ENCODE data around the gene CSF2RB.

The CSF2RB gene

GRCh38 chr22:36938886-36939285, 25.5 kb downstream of the CSF2RB start:
- DNase-seq, result no peak

- no peak for DNase-seq
Measured at GRCh38 chr22:36940676-36941075, 27.2 kb downstream of the CSF2RB start.

- DNase-seq, result no peak
Measured at GRCh38 chr22:36942556-36942955, 29.1 kb downstream of the CSF2RB start.

GRCh38 chr22:36946421-36947158, 33.2 kb downstream of the CSF2RB start:
- DNase-seq, result no peak

GRCh38 chr22:36948273-36949225, 35.1 kb downstream of the CSF2RB start:
- DNase-seq, result no peak

- no peak for DNase-seq
Measured at GRCh38 chr22:36950797-36951590, 37.6 kb downstream of the CSF2RB start.

GRCh38 chr22:36951746-36952145, 38.3 kb downstream of the CSF2RB start:
- no peak for DNase-seq

GRCh38 chr22:36953239-36954080, 40.0 kb downstream of the CSF2RB start:
- DNase-seq, result no peak

- DNase-seq, result no peak
Measured at GRCh38 chr22:36954251-36955014, 41.0 kb downstream of the CSF2RB start.

GRCh38 chr22:36955691-36956090, 42.3 kb downstream of the CSF2RB start:
- DNase-seq, result no peak

- no peak for DNase-seq
Measured at GRCh38 chr22:36958366-36958765, 44.9 kb downstream of the CSF2RB start.

GRCh38 chr22:36961626-36962025, 48.2 kb downstream of the CSF2RB start:
- DNase-seq, result no peak

- no peak for DNase-seq
Measured at GRCh38 chr22:36963302-36963701, 49.9 kb downstream of the CSF2RB start.

- DNase-seq, result no peak
Measured at GRCh38 chr22:36964106-36964505, 50.7 kb downstream of the CSF2RB start.

GRCh38 chr22:36965696-36966095, 52.3 kb downstream of the CSF2RB start:
- no peak for DNase-seq

GRCh38 chr22:36966851-36967540, 53.6 kb downstream of the CSF2RB start:
- DNase-seq, result peak in 1 of 2 donors; percentile 28

GRCh38 chr22:36968249-36968964, 55.0 kb downstream of the CSF2RB start:
- DNase-seq, result no peak

GRCh38 chr22:36971341-36972125, 58.1 kb downstream of the CSF2RB start:
- no peak for DNase-seq

GRCh38 chr22:36976606-36977005, 63.2 kb downstream of the CSF2RB start:
- no peak for DNase-seq
